ENCODE data around the gene NCKAP5. TPM values are rescaled to one million over a fixed set of nuclear protein-coding genes. Genes with fewer than 3 reads are reported as not detected.

The NCKAP5 gene
- total and polyA plus RNA-seq, 2 experiments from 2014 or later = 2.2 to 5.5 TPM

GRCh38 chr2:133552821-133553220 lies 15.4 kb downstream of the NCKAP5 start:
- H3K36me3 ChIP-seq (replicated peaks; ENCODE audit: insufficient read depth, low read depth) = no peaks in the 10 kb centered on the region
- TF ChIP-seq EZH2 (IDR thresholded peaks at IDR 0.05; ENCODE audit: borderline replicate concordance) (no peak), CTCF (IDR thresholded peaks at IDR 0.05; ENCODE audit: poor library complexity) (no peak), EZH2phosphoT487 (IDR thresholded peaks at IDR 0.05; ENCODE audit: low read depth, severe bottlenecking, unreplicated experiment) (no peak)
- H3K79me2 ChIP-seq = no peaks in the 10 kb centered on the region
- no peaks in the 10 kb centered on the region for H3K9me3 ChIP-seq (ENCODE audit: low read depth)
- H3K4me3 ChIP-seq = no peak overlapping the region
- H3K9me2 ChIP-seq (replicated peaks; ENCODE audit: insufficient read depth) = no peaks in the 10 kb centered on the region
- no peak overlapping the region for H3K4me2 ChIP-seq
- H3K27me3 ChIP-seq = no peaks in the 10 kb centered on the region
- no peak overlapping the region for H3K27ac ChIP-seq
- H2AFZ ChIP-seq = no peak overlapping the region
- H4K20me1 ChIP-seq (ENCODE audit: insufficient read depth, poor library complexity, severe bottlenecking) = no peaks in the 10 kb centered on the region
- 78% methylated on average over 2 of the region's 2 CpGs for WGBS (ENCODE audit: low lambda C conversion rate, missing lambda C conversion rate)
- DNase-seq (ENCODE audit: low spot score) = no peak
- no peaks in the 10 kb centered on the region for H3K4me1 ChIP-seq (ENCODE audit: insufficient read depth)

GRCh38 chr2:133541797-133542196 lies 26.5 kb downstream of the NCKAP5 start:
- Histone ChIP-seq H2AFZ (no peak overlapping the region), H3K79me2 (no peaks in the 10 kb centered on the region), H3K9me2 (replicated peaks; ENCODE audit: insufficient read depth) (no peaks in the 10 kb centered on the region), H3K4me3 (no peak overlapping the region), H3K9me3 (ENCODE audit: low read depth) (no peaks in the 10 kb centered on the region), H3K27ac (no peak overlapping the region), H3K27me3 (no peaks in the 10 kb centered on the region), H3K4me2 (no peak overlapping the region), H3K4me1 (ENCODE audit: insufficient read depth) (no peaks in the 10 kb centered on the region), H3K36me3 (replicated peaks; ENCODE audit: insufficient read depth, low read depth) (no peaks in the 10 kb centered on the region), H4K20me1 (ENCODE audit: insufficient read depth, poor library complexity, severe bottlenecking) (no peaks in the 10 kb centered on the region)
- 75% methylated on average over 3 of the region's 3 CpGs for WGBS (ENCODE audit: low lambda C conversion rate, missing lambda C conversion rate)
- DNase-seq (ENCODE audit: low spot score) = no peak
- TF ChIP-seq CTCF (IDR thresholded peaks at IDR 0.05; ENCODE audit: poor library complexity) (no peak), EZH2 (IDR thresholded peaks at IDR 0.05; ENCODE audit: borderline replicate concordance) (no peak), EZH2phosphoT487 (IDR thresholded peaks at IDR 0.05; ENCODE audit: low read depth, severe bottlenecking, unreplicated experiment) (no peak)

GRCh38 chr2:133541376-133541775 lies 26.9 kb downstream of the NCKAP5 start:
- Histone ChIP-seq H3K9me3 (ENCODE audit: low read depth) (no peaks in the 10 kb centered on the region), H3K4me2 (no peak overlapping the region), H3K27ac (no peak overlapping the region), H3K27me3 (no peaks in the 10 kb centered on the region), H2AFZ (no peak overlapping the region), H3K9me2 (replicated peaks; ENCODE audit: insufficient read depth) (no peaks in the 10 kb centered on the region), H4K20me1 (ENCODE audit: insufficient read depth, poor library complexity, severe bottlenecking) (no peaks in the 10 kb centered on the region), H3K4me3 (no peak overlapping the region), H3K36me3 (replicated peaks; ENCODE audit: insufficient read depth, low read depth) (no peaks in the 10 kb centered on the region), H3K79me2 (no peaks in the 10 kb centered on the region), H3K4me1 (ENCODE audit: insufficient read depth) (no peaks in the 10 kb centered on the region)
- WGBS (ENCODE audit: low lambda C conversion rate, missing lambda C conversion rate) = 80% methylated on average over 1 of the region's 1 CpG
- DNase-seq (ENCODE audit: low spot score) = no peak
- TF ChIP-seq EZH2phosphoT487 (IDR thresholded peaks at IDR 0.05; ENCODE audit: low read depth, severe bottlenecking, unreplicated experiment) (no peak), CTCF (IDR thresholded peaks at IDR 0.05; ENCODE audit: poor library complexity) (no peak), EZH2 (IDR thresholded peaks at IDR 0.05; ENCODE audit: borderline replicate concordance) (no peak)

GRCh38 chr2:133532919-133533318 lies 35.3 kb downstream of the NCKAP5 start:
- Histone ChIP-seq H3K4me3 (no peak overlapping the region), H2AFZ (no peak overlapping the region), H3K27ac (no peak overlapping the region), H4K20me1 (ENCODE audit: insufficient read depth, poor library complexity, severe bottlenecking) (no peaks in the 10 kb centered on the region), H3K36me3 (replicated peaks; ENCODE audit: insufficient read depth, low read depth) (no peaks in the 10 kb centered on the region), H3K9me2 (replicated peaks; ENCODE audit: insufficient read depth) (no peaks in the 10 kb centered on the region), H3K4me2 (no peak overlapping the region), H3K9me3 (ENCODE audit: low read depth) (no peaks in the 10 kb centered on the region), H3K4me1 (ENCODE audit: insufficient read depth) (no peaks in the 10 kb centered on the region), H3K27me3 (no peaks in the 10 kb centered on the region), H3K79me2 (no peaks in the 10 kb centered on the region)
- no peak for DNase-seq (ENCODE audit: low spot score)
- WGBS (ENCODE audit: low lambda C conversion rate, missing lambda C conversion rate) = 92% methylated on average over 4 of the region's 4 CpGs
- TF ChIP-seq EZH2 (IDR thresholded peaks at IDR 0.05; ENCODE audit: borderline replicate concordance) (no peak), CTCF (IDR thresholded peaks at IDR 0.05; ENCODE audit: poor library complexity) (no peak), EZH2phosphoT487 (IDR thresholded peaks at IDR 0.05; ENCODE audit: low read depth, severe bottlenecking, unreplicated experiment) (no peak)
